WI38 (cell line): ENCODE results near the gene EDEM1.

ENCODE experiments used
- H3K4me3 ChIP-seq: 2 replicates; pipeline ENCODE4 v1.5.1; 2011; ENCODE audit warnings: low read depth, mild to moderate bottlenecking, control low read depth, low read length
- CTCF ChIP-seq: IDR thresholded peaks from 2 replicates; pipeline ENCODE4 v1.5.1; 2012; ENCODE audit warnings: low read depth, mild to moderate bottlenecking, control low read depth, low read length

EDEM1 gene

GRCh38 chr3:5194801-5195509, 7.4 kb downstream of the EDEM1 start:
- no peak for TF ChIP-seq CTCF
- H3K4me3 ChIP-seq: no peak overlapping the region

GRCh38 chr3:5195605-5196004, 8.1 kb downstream of the EDEM1 start:
- no peak for TF ChIP-seq CTCF
- H3K4me3 ChIP-seq: no peak overlapping the region

- TF ChIP-seq CTCF: no peak
- H3K4me3 ChIP-seq: no peak overlapping the region
Observed at GRCh38 chr3:5197022-5197421, 9.5 kb downstream of the EDEM1 start.

- no peak overlapping the region for H3K4me3 ChIP-seq
- no peak for TF ChIP-seq CTCF
Observed at GRCh38 chr3:5197470-5198312, 10.2 kb downstream of the EDEM1 start.

GRCh38 chr3:5198313-5198677, 10.8 kb downstream of the EDEM1 start:
- no peak for TF ChIP-seq CTCF
- no peak overlapping the region for H3K4me3 ChIP-seq

- H3K4me3 ChIP-seq: no peak overlapping the region
- no peak for TF ChIP-seq CTCF
Observed at GRCh38 chr3:5198986-5199731, 11.7 kb downstream of the EDEM1 start.
